Cardiac fibroblast (primary cell): Measurements from ENCODE around the gene MCM3AP.

Experiments
- DNase-seq, 2 donors: peaks; one replicate each; pipeline versions ENCODE4 v3.0.0 to v3.0.0-alpha.2; 2010; ENCODE audit warnings: low read depth in 2 of 2
- H3K4me3 ChIP-seq, 2 donors: replicated peaks in 1 of 2; 1 replicate in 1 of 2; 2 replicates in 1 of 2; pipeline ENCODE4 v1.5.1; 2011; ENCODE audit warnings: low read depth in 2 of 2, low read length in 2 of 2, mild to moderate bottlenecking in 2 of 2, moderate library complexity in 1 of 2
- TF ChIP-seq, protein P1 (sequence below): IDR thresholded peaks from one replicate; pipeline ENCODE4 v1.5.1; 2011; ENCODE audit warnings: low read depth, mild to moderate bottlenecking, low read length, inconsistent platforms

Gene MCM3AP

DNA sequence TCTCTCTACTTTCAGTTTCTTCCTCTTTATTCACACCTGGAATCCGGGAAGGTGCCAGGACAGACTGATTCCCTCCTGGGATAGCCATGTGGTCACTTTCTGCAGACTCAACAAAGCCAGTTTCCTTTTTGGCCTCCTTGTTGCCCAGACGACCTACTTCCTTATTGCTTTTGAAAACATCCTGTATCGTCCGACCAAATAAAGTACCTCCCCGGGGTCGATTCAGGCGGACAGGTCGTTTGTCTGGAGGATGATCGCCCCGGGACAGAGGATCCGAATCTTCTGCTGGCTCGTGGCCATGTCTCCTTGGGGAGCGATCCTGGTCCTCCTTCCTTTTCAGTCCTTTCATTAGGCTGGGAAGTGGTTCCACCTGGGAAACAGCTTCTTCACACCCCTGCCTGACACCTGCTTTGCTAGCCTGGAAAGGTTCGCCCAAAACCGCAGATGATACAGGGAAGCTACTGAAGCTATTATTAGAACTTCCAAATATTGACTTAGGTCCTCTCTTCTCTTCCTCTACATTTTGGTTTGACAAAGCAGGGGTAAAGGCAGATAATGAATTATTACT is 1.2 kb downstream of the MCM3AP start:
- TF ChIP-seq, protein P1, sequence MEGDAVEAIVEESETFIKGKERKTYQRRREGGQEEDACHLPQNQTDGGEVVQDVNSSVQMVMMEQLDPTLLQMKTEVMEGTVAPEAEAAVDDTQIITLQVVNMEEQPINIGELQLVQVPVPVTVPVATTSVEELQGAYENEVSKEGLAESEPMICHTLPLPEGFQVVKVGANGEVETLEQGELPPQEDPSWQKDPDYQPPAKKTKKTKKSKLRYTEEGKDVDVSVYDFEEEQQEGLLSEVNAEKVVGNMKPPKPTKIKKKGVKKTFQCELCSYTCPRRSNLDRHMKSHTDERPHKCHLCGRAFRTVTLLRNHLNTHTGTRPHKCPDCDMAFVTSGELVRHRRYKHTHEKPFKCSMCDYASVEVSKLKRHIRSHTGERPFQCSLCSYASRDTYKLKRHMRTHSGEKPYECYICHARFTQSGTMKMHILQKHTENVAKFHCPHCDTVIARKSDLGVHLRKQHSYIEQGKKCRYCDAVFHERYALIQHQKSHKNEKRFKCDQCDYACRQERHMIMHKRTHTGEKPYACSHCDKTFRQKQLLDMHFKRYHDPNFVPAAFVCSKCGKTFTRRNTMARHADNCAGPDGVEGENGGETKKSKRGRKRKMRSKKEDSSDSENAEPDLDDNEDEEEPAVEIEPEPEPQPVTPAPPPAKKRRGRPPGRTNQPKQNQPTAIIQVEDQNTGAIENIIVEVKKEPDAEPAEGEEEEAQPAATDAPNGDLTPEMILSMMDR = no peak
- no peak overlapping the region for H3K4me3 ChIP-seq
- no peak for DNase-seq

DNA sequence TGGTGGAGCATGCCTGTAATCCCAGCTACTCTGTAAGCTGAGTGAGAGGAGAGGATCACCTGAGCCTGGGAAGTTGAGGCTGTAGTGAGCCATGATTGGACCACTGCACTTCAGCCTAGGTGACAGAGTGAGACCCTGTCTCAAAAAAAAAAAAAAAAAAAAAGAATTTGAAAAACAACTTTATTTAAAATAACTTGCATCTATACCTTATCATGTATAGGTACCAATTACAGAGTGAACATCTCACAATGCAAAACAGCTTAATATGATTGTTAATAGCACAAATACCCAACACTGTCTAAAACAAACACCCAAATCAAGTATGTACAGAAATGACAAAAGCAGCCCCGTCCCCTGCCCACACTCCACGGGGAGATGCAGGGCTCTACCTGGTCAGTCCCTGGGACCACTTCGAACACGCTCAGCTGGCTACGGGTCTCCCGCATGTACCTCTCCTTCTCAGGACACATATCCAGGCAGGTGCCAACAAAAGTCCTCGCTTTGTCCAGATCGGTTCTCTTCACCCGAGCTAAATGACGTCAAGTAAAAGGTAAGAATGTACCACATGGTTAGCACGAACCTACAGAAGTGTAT is 10.5 kb downstream of the MCM3AP start:
- TF ChIP-seq, protein P1 = no peak
- DNase-seq = no peak
- no peak overlapping the region for H3K4me3 ChIP-seq

DNA sequence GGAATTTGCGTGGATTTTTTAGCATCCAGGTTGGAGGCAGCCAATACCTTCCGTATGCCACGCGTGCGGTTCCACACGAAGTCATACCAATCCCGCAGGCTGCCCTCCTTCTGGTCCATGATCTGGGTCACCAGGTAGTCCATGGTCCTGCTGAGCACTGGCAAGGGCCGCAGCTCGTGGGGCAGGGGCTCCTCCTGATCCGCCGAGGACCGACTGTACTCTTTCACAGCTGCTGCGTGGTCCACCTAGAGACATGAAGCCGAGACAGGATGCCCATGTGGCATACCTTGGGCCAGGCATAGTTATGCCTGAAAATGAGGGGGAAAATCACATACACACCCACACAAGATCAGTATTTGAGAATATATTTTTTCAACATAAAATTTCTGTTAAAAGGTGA is 12.1 kb downstream of the MCM3AP start:
- TF ChIP-seq, protein P1 = no peak
- no peak for DNase-seq
- no peak overlapping the region for H3K4me3 ChIP-seq

DNA sequence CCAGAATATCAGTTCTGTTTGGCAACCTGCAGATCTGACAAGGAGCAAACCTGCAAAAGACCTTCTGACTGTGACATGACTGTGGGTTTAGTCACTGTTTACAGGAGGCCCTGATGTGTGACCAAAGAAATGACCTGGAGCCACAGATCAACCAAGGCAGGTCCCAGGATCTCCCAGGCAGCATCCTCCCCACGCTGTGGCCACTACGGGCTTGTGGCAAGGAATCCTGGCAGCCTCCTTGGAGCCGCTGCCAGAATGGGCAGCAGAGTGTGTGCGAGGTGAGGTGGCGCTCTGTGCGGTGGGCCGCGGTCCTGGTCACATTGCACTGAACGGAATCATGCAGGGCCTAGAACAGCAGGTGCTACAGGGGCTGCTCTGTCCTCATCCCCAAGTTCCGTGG is 15.9 kb downstream of the MCM3AP start:
- TF ChIP-seq, protein P1 = no peak
- no peak for DNase-seq
- H3K4me3 ChIP-seq = no peak overlapping the region

DNA sequence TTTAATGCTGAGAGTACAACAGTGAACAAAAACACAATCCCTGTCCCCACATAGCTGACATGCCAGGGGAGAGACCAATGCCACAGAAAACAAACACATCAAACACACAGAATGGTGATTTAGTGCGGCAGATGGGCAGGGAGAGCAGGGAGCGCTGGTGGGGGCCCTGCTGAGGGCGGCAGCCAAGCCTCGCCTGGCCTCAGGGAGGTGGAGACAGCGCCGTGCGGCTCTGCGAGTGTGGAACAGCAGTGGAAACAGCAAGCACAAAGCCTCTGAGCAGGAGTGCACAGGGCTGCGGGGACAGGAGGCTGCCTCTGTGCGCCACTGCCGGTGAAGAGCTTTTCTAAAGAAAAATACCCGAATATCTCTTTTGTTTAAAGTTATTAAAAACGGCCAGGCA is 17.0 kb downstream of the MCM3AP start:
- no peak for DNase-seq
- H3K4me3 ChIP-seq = no peak overlapping the region
- TF ChIP-seq, protein P1 = no peak

DNA sequence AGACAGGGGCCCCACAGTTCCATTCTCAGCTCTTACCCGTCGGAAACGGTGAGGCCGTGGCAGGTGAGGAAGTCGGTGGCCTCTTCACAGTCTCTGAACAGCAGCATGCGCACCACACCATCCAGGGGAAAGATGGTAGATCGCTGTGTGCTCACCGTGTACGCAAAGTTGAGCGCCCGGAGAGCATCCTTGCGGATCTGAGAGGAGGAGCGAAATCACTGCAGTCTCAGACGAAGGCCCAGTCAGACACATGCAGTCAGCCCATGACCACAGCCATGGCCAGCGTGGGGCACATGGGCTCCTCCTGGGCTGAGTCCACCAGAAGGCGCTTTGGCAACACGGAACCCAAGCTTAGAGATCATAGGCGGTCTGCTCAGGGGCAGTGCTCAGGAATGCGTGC is 18.5 kb downstream of the MCM3AP start:
- DNase-seq = no peak
- TF ChIP-seq, protein P1 = no peak
- no peak overlapping the region for H3K4me3 ChIP-seq
